Measurements from ENCODE around the gene GNAZ.

DNA sequence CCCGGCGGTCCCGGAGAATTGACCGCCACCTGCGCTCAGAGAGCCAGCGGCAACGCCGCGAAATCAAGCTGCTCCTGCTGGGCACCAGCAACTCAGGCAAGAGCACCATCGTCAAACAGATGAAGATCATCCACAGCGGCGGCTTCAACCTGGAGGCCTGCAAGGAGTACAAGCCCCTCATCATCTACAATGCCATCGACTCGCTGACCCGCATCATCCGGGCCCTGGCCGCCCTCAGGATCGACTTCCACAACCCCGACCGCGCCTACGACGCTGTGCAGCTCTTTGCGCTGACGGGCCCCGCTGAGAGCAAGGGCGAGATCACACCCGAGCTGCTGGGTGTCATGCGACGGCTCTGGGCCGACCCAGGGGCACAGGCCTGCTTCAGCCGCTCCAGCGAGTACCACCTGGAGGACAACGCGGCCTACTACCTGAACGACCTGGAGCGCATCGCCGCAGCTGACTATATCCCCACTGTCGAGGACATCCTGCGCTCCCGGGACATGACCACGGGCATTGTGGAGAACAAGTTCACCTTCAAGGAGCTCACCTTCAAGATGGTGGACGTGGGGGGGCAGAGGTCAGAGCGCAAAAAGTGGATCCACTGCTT, 25.5 kb downstream of the GNAZ start:
- TF ChIP-seq FOXM1 (IDR thresholded peaks at IDR 0.05; ENCODE audit: borderline replicate concordance) (no peak), SP1 (IDR thresholded peaks at IDR 0.05) (no peak), ZNF384 (IDR thresholded peaks at IDR 0.05) (no peak), FOXA1 (IDR thresholded peaks at IDR 0.05) (no peak), HDGF (IDR thresholded peaks at IDR 0.05; ENCODE audit: borderline replicate concordance) (no peak), TARDBP (IDR thresholded peaks at IDR 0.05) (no peak)

Data from HEK293T (cell line).